HepG2 (cell line): ENCODE data around the gene GRK5. TPM values are rescaled to one million over a fixed set of nuclear protein-coding genes. Genes with fewer than 3 reads are reported as not detected.
A peak's percentile ranks its signal among the peaks of the same experiment; 100 is the strongest.

ENCODE experiments used
- ARID3A ChIP-seq: IDR thresholded peaks from 2 replicates; pipeline ENCODE4 v1.6.1; 2012; ENCODE audit warnings: low read depth, low read length, improper control_type of control experiment
- ATF2 ChIP-seq: sonication (generic); formaldehyde crosslinking; IDR thresholded peaks from 2 replicates; pipeline ENCODE4 v1.4.0; 2020; ENCODE audit warnings: missing genetic modification reagents
- IKZF5 ChIP-seq: IDR thresholded peaks from 2 replicates; pipeline ENCODE4 v1.6.1; 2018; ENCODE audit warnings: missing genetic modification reagents, mild to moderate bottlenecking, missing compliant biosample characterization
- SIX1 ChIP-seq: sonication (generic); formaldehyde crosslinking; IDR thresholded peaks from 2 replicates; pipeline ENCODE4 v1.4.0; 2020; ENCODE audit warnings: missing genetic modification reagents, borderline replicate concordance
- ZNF138 ChIP-seq: sonication (generic); formaldehyde crosslinking; IDR thresholded peaks from 2 replicates; pipeline ENCODE4 v1.5.0; 2020; ENCODE audit warnings: mild to moderate bottlenecking, low read depth, missing genetic modification reagents
- polyA plus RNA-seq, 8 experiments: library from polyadenylated mRNA; depleted of rRNA in 3 of 8; stranded (reverse) in 7 of 8; unstranded in 1 of 8; fragments of >200 nt; fragmentation: Illumina TruSeq in 4 of 8; extraction: Trizol in 4 of 8; gene quantifications; 2 replicates each; pipeline versions ENCODE4 v1.2.1 to v1.2.3, GENCODE V29; 2011 to 2016; ENCODE audit warnings: low read depth in 4 of 8, missing spikeins in 1 of 8, mixed read lengths in 1 of 8; ENCODE audit not compliant: insufficient read depth in 1 of 8
- total RNA-seq, 5 experiments: library from RNA; depleted of rRNA; stranded (reverse); fragments of >200 nt; fragmentation: Illumina TruSeq; extraction: Trizol; gene quantifications; 2 replicates each; pipeline ENCODE4 v1.2.3, GENCODE V29; 2016; ENCODE audit warnings: low read depth in 1 of 5
- TF ChIP-seq, protein P1 (sequence below): sonication (generic); formaldehyde crosslinking; IDR thresholded peaks from 2 replicates; pipeline ENCODE4 v1.4.0; 2020; ENCODE audit warnings: mild to moderate bottlenecking, missing genetic modification reagents
- TF ChIP-seq, protein P2 (sequence below): sonication (generic); formaldehyde crosslinking; IDR thresholded peaks from 2 replicates; pipeline ENCODE4 v1.8.1; 2022; ENCODE audit warnings: low read depth, mild to moderate bottlenecking, missing genetic modification reagents

Gene GRK5
- total and polyA plus RNA-seq, 2 of the 13 experiments (the other 11 are each of a cell fraction or from before 2014, with no cell fraction given), result 10.4 to 12.6 TPM

DNA sequence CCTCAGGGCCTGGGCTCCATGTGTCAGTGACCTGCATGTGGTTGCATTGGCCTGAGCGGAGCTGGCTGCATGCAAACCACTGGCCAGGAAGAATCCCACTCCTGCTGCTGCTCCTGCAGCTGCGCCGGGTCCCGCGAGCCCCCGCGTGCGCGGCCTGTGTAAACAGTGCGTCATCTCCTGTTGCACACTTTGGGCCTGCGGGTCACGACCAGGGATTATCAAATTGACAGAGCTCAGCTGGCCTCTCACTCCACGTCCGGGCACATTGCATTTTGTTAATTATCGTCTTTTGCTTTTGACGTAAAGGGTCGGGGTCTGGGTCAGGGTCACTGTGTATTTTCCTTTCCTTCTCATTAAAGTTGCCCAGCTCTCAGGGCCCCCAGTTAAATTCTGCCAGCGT is 202.5 kb downstream of the GRK5 start (continued):
- peak; percentile 35; the same call in 1 of the 2 replicates for TF ChIP-seq ARID3A
- no peak for TF ChIP-seq ZNF138 (CRISPR knock-in tag)
- TF ChIP-seq, protein P1, sequence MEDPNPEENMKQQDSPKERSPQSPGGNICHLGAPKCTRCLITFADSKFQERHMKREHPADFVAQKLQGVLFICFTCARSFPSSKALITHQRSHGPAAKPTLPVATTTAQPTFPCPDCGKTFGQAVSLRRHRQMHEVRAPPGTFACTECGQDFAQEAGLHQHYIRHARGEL (CRISPR knock-in tag), result no peak
- TF ChIP-seq, protein P2, sequence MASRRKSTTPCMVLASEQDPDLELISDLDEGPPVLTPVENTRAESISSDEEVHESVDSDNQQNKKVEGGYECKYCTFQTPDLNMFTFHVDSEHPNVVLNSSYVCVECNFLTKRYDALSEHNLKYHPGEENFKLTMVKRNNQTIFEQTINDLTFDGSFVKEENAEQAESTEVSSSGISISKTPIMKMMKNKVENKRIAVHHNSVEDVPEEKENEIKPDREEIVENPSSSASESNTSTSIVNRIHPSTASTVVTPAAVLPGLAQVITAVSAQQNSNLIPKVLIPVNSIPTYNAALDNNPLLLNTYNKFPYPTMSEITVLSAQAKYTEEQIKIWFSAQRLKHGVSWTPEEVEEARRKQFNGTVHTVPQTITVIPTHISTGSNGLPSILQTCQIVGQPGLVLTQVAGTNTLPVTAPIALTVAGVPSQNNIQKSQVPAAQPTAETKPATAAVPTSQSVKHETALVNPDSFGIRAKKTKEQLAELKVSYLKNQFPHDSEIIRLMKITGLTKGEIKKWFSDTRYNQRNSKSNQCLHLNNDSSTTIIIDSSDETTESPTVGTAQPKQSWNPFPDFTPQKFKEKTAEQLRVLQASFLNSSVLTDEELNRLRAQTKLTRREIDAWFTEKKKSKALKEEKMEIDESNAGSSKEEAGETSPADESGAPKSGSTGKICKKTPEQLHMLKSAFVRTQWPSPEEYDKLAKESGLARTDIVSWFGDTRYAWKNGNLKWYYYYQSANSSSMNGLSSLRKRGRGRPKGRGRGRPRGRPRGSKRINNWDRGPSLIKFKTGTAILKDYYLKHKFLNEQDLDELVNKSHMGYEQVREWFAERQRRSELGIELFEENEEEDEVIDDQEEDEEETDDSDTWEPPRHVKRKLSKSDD (CRISPR knock-in tag), result peak; percentile 75; the same call in 1 of the 2 replicates
- no peak for TF ChIP-seq SIX1 (CRISPR knock-in tag)
- TF ChIP-seq ATF2 (CRISPR knock-in tag), result peak; percentile 78
- peak; percentile 66; the same call in 1 of the 2 replicates for TF ChIP-seq IKZF5
